IMR-90 (cell line): ENCODE data around the gene HOXD10. TPM values are rescaled to one million over a fixed set of nuclear protein-coding genes. Genes with fewer than 3 reads are reported as not detected.

ENCODE experiments used
- ATAC-seq: fragments of 200-7000 bp; cut with Tn5 transposase; 2 replicates; pipeline ENCODE4 v1.9.1; 2020; ENCODE audit warnings: low read depth, mild to moderate bottlenecking, moderate library complexity
- BruUV-seq: library from RNA; stranded (reverse); fragments of 400-500 nt; replicated peaks from 2 replicates; lab custom pipeline; 2021; lab: Mats Ljungman, UMichigan
- CTCF ChIA-PET: fragments of 300-600 bp; formaldehyde crosslinking; extraction: SDS; loops from one replicate; lab custom pipeline; 2021; ENCODE audit warnings: antibody characterized with exemption; lab: Yijun Ruan, JAX
- POLR2A ChIA-PET: fragments of 300-600 bp; sonication (Branson Sonifier 250); formaldehyde crosslinking; loops from one replicate; lab custom pipeline; 2022; ENCODE audit warnings: antibody characterized with exemption; ENCODE audit not compliant: unreplicated experiment; lab: Charles Lee
- DNase-seq: peaks from one replicate; pipeline ENCODE4 v3.0.0; 2013
- H2AFZ ChIP-seq: replicated peaks from 2 replicates; pipeline ENCODE3; 2013; ENCODE audit warnings: low read length, mild to moderate bottlenecking; ENCODE audit not compliant: poor library complexity
- H2AK5ac ChIP-seq: 2 replicates; pipeline ENCODE4 v1.6.1; 2013; ENCODE audit warnings: low read depth, low read length, inconsistent platforms
- H2AK9ac ChIP-seq: replicated peaks from 2 replicates; pipeline ENCODE3; 2013; ENCODE audit warnings: mild to moderate bottlenecking, low read depth, low read length, moderate library complexity; ENCODE audit not compliant: poor library complexity
- H2BK120ac ChIP-seq: 2 replicates; pipeline ENCODE4 v1.6.1; 2013; ENCODE audit warnings: low read depth, low read length, inconsistent platforms
- H2BK15ac ChIP-seq: 3 replicates; pipeline ENCODE4 v1.6.1; 2013; ENCODE audit warnings: low read depth, low read length, inconsistent platforms
- H2BK20ac ChIP-seq: 2 replicates; pipeline ENCODE4 v1.6.1; 2013; ENCODE audit warnings: low read depth, mild to moderate bottlenecking, inconsistent platforms, low read length, moderate library complexity
- H2BK5ac ChIP-seq: 2 replicates; pipeline ENCODE4 v1.6.1; 2013; ENCODE audit warnings: mild to moderate bottlenecking, low read depth, low read length, inconsistent platforms; ENCODE audit not compliant: poor library complexity, severe bottlenecking
- H3K14ac ChIP-seq: replicated peaks from 2 replicates; pipeline ENCODE4 v1.6.1; 2013; ENCODE audit warnings: low read depth, low read length, inconsistent platforms
- H3K18ac ChIP-seq: 2 replicates; pipeline ENCODE4 v1.6.1; 2013; ENCODE audit warnings: low read depth, low read length, control low read depth
- H3K23ac ChIP-seq: 2 replicates; pipeline ENCODE4 v1.6.1; 2013; ENCODE audit warnings: low read depth, low read length, inconsistent platforms
- H3K27ac ChIP-seq: 2 replicates; pipeline ENCODE4 v1.5.1; 2013; ENCODE audit warnings: mild to moderate bottlenecking, control low read depth, low read length; ENCODE audit not compliant: insufficient read depth
- H3K27me3 ChIP-seq: 2 replicates; pipeline ENCODE4 v1.6.1; 2013; ENCODE audit warnings: low read length; ENCODE audit not compliant: control insufficient read depth, insufficient read depth
- H3K36me3 ChIP-seq: 2 replicates; pipeline ENCODE4 v1.6.1; 2013; ENCODE audit warnings: low read length, mixed read lengths; ENCODE audit not compliant: control insufficient read depth, insufficient read depth
- H3K4ac ChIP-seq: 2 replicates; pipeline ENCODE4 v1.6.1; 2013; ENCODE audit warnings: low read depth, low read length, inconsistent platforms
- H3K4me1 ChIP-seq: 2 replicates; pipeline ENCODE4 v1.6.1; 2013; ENCODE audit warnings: low read length, mixed read lengths; ENCODE audit not compliant: control insufficient read depth, insufficient read depth
- H3K4me2 ChIP-seq: 2 replicates; pipeline ENCODE4 v1.6.1; 2013; ENCODE audit warnings: low read depth, mild to moderate bottlenecking, control low read depth, low read length, moderate library complexity
- H3K4me3 ChIP-seq: 2 replicates; pipeline ENCODE4 v1.5.1; 2013; ENCODE audit warnings: low read depth, mild to moderate bottlenecking, control low read depth, low read length, moderate library complexity; ENCODE audit not compliant: insufficient read depth
- H3K56ac ChIP-seq: 2 replicates; pipeline ENCODE4 v1.6.1; 2013; ENCODE audit warnings: low read length, inconsistent platforms; ENCODE audit not compliant: insufficient read depth; ENCODE audit errors: extremely low read depth
- H3K79me1 ChIP-seq, 2 experiments: 2 replicates each; pipeline ENCODE4 v1.6.1; 2013; ENCODE audit warnings: low read length in 2 of 2, inconsistent platforms in 1 of 2, low read depth in 1 of 2
- H3K9ac ChIP-seq: 2 replicates; pipeline ENCODE4 v1.6.1; 2013; ENCODE audit warnings: low read depth, low read length, control low read depth
- H3K9me1 ChIP-seq: 2 replicates; pipeline ENCODE4 v1.6.1; 2013; ENCODE audit warnings: low read length, inconsistent platforms; ENCODE audit not compliant: insufficient read depth
- H3K9me3 ChIP-seq: 2 replicates; pipeline ENCODE4 v1.6.1; 2013; ENCODE audit warnings: low read length; ENCODE audit not compliant: control insufficient read depth, insufficient read depth
- H4K20me1 ChIP-seq: 2 replicates; pipeline ENCODE4 v1.6.1; 2013; ENCODE audit warnings: low read length, inconsistent platforms; ENCODE audit not compliant: insufficient read depth
- H4K5ac ChIP-seq: 2 replicates; pipeline ENCODE4 v1.6.1; 2013; ENCODE audit warnings: mild to moderate bottlenecking, low read depth, low read length, control low read depth
- H4K8ac ChIP-seq, 2 experiments: 2 replicates each; pipeline ENCODE4 v1.6.1; 2013; ENCODE audit warnings: low read depth in 2 of 2, low read length in 2 of 2, control low read depth in 1 of 2, inconsistent platforms in 1 of 2
- H4K91ac ChIP-seq: 2 replicates; pipeline ENCODE4 v1.6.1; 2013; ENCODE audit warnings: low read depth, low read length, inconsistent platforms; ENCODE audit not compliant: insufficient read depth
- BHLHE40 ChIP-seq: fragments of 150-350 bp; IDR thresholded peaks from 2 replicates; pipeline ENCODE4 v1.6.1; 2016; ENCODE audit warnings: mild to moderate bottlenecking, low read depth, low read length
- ELK1 ChIP-seq: fragments of 150-350 bp; IDR thresholded peaks from 2 replicates; pipeline ENCODE4 v1.6.1; 2016; ENCODE audit warnings: low read depth, mild to moderate bottlenecking, low read length, moderate library complexity, borderline replicate concordance
- MAFK ChIP-seq: IDR thresholded peaks from 2 replicates; pipeline ENCODE4 v1.6.1; 2012; ENCODE audit warnings: low read depth, low read length, improper control_type of control experiment
- POLR2A ChIP-seq: IDR thresholded peaks from 2 replicates; pipeline ENCODE4 v1.6.1; 2012; ENCODE audit warnings: mild to moderate bottlenecking, low read depth, low read length
- RAD21 ChIP-seq: IDR thresholded peaks from 2 replicates; pipeline ENCODE4 v1.6.1; 2012; ENCODE audit warnings: low read length, improper control_type of control experiment
- RCOR1 ChIP-seq: IDR thresholded peaks from 2 replicates; pipeline ENCODE4 v1.6.1; 2012; ENCODE audit warnings: mild to moderate bottlenecking, low read length, improper control_type of control experiment; ENCODE audit not compliant: insufficient replicate concordance
- SMC3 ChIP-seq: fragments of 150-350 bp; IDR thresholded peaks from 2 replicates; pipeline ENCODE4 v1.6.1; 2016; ENCODE audit warnings: low read depth, mild to moderate bottlenecking, antibody characterized with exemption, low read length, moderate library complexity
- WGBS, 2 experiments: methylation state at CpG; one replicate each; pipeline versions ENCODE4 v1.1.5 to v1.1.7; 2013; ENCODE audit warnings: missing lambda C conversion rate in 2 of 2; ENCODE audit not compliant: insufficient read length in 1 of 2; ENCODE audit errors: extremely low coverage in 2 of 2; 5-methylcytosine and 5-hydroxymethylcytosine counted together
- dilution Hi-C: fragments of 300-500 bp; cut with HindIII; formaldehyde crosslinking; loops from one replicate; pipeline ENCODE4 v1.14.3; 2018; ENCODE audit warnings: low sequenced_read_pairs; ENCODE audit not compliant: unreplicated experiment
- in situ Hi-C: fragments of 300-500 bp; cut with MboI; formaldehyde crosslinking; loops from 3 replicates; pipeline ENCODE4 v1.14.3; 2019; ENCODE audit warnings: low sequenced_read_pairs, inconsistent platforms, mixed read lengths
- intact Hi-C: fragments of 100-400 bp; cut with micrococcal nuclease; formaldehyde crosslinking; loops from 2 replicates; pipeline ENCODE4 v1.10.0; 2022
- polyA plus RNA-seq, 3 experiments: library from polyadenylated mRNA; depleted of rRNA; stranded (reverse); fragments of >200 nt; gene quantifications; 2 replicates each; pipeline ENCODE4 v1.2.3, GENCODE V29; 2012; ENCODE audit warnings: low replicate concordance in 1 of 3
- total RNA-seq: library from RNA; depleted of rRNA; stranded (reverse); fragments of >200 nt; gene quantifications from 2 replicates; pipeline ENCODE4 v1.2.3, GENCODE V29; 2012
- TF ChIP-seq, protein P1 (sequence below): fragments of 150-350 bp; IDR thresholded peaks from 2 replicates; pipeline ENCODE4 v1.6.1; 2017; ENCODE audit warnings: mild to moderate bottlenecking, antibody characterized with exemption, low read length, low read depth

HOXD10 gene
- total and polyA plus RNA-seq, 2 of the 4 experiments (the other 2 are of a cell fraction) = not detected

- Histone ChIP-seq H2AK9ac (no peak overlapping the region), H3K4ac (no peak overlapping the region), H3K4me3 (no peak overlapping the region), H2AFZ (no peak overlapping the region), H3K79me1 (no peaks in the 10 kb centered on the region), H3K27me3 (peaks cover 63% of the 10 kb centered on the region), H4K91ac (no peak overlapping the region), H3K4me1 (no peaks in the 10 kb centered on the region), H3K18ac (no peak overlapping the region), H3K36me3 (no peaks in the 10 kb centered on the region), H2BK15ac (no peak overlapping the region), H2BK5ac (no peak overlapping the region), H4K20me1 (no peaks in the 10 kb centered on the region), H3K14ac (no peak overlapping the region), H3K9ac (no peak overlapping the region), H4K8ac (no peak overlapping the region), H3K9me3 (peaks cover 12% of the 10 kb centered on the region), H3K56ac (no peak overlapping the region), H2BK120ac (no peak overlapping the region), H4K5ac (no peak overlapping the region), H2AK5ac (no peak overlapping the region), H3K27ac (no peak overlapping the region), H2BK20ac (no peak overlapping the region), H3K4me2 (no peak overlapping the region), H3K9me1 (no peaks in the 10 kb centered on the region), H3K23ac (no peak overlapping the region)
- in situ Hi-C loops (no loop called here), dilution Hi-C loops (no loop called here), intact Hi-C loops (no loop called here)
- BruUV-seq = no TSS peak
- no CpG with 5 or more reads among the region's 1 CpG for WGBS, 2 experiments
- TF ChIP-seq, protein P1, sequence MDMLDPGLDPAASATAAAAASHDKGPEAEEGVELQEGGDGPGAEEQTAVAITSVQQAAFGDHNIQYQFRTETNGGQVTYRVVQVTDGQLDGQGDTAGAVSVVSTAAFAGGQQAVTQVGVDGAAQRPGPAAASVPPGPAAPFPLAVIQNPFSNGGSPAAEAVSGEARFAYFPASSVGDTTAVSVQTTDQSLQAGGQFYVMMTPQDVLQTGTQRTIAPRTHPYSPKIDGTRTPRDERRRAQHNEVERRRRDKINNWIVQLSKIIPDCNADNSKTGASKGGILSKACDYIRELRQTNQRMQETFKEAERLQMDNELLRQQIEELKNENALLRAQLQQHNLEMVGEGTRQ = no peak
- TF ChIP-seq RCOR1 (no peak), ELK1 (no peak), RAD21 (no peak), BHLHE40 (no peak), SMC3 (no peak), MAFK (0 out of 2 replicates have a peak, but pooled peaks have one; percentile 26), POLR2A (no peak)
- CTCF ChIA-PET = no interaction called here
- ATAC-seq (no peak), DNase-seq (no peak)
- POLR2A ChIA-PET = no interaction called here
Measured at GRCh38 chr2:176167398-176167797, 50.8 kb downstream of the HOXD10 start.
